GM23338 (cell line): ENCODE measurements around the gene ZNF223. TPM values are rescaled to one million over a fixed set of nuclear protein-coding genes. Genes with fewer than 3 reads are reported as not detected.

Experiments used
- ATAC-seq: fragments of 200-7000 bp; cut with Tn5 transposase; 3 replicates; pipeline ENCODE4 v1.9.1; 2020
- DNase-seq: peaks from one replicate; pipeline ENCODE4 v3.0.0-alpha.2; 2015; ENCODE audit warnings: low spot score
- H2AFZ ChIP-seq: fragments of 200-600 bp; sonication (generic); 2 replicates; pipeline ENCODE4 v1.8.0; 2016; ENCODE audit warnings: antibody characterized with exemption, mild to moderate bottlenecking, moderate library complexity
- H3F3A ChIP-seq: fragments of 200-600 bp; sonication (generic); replicated peaks from 2 replicates; pipeline ENCODE4 v1.8.0; 2017; ENCODE audit warnings: antibody characterized with exemption, mixed run types, low read depth
- H3K27ac ChIP-seq: fragments of 200-600 bp; sonication (generic); 2 replicates; pipeline ENCODE4 v1.6.1; 2016; ENCODE audit warnings: low read depth
- H3K27me3 ChIP-seq: fragments of 200-600 bp; sonication (generic); 2 replicates; pipeline ENCODE4 v1.8.0; 2016; ENCODE audit warnings: mild to moderate bottlenecking, mixed run types, moderate library complexity; ENCODE audit not compliant: insufficient read depth
- H3K36me3 ChIP-seq: fragments of 200-600 bp; sonication (generic); 2 replicates; pipeline ENCODE4 v1.8.0; 2016; ENCODE audit warnings: mild to moderate bottlenecking; ENCODE audit not compliant: insufficient read depth
- H3K4me1 ChIP-seq: fragments of 200-600 bp; sonication (generic); 2 replicates; pipeline ENCODE4 v1.8.0; 2016; ENCODE audit warnings: mild to moderate bottlenecking, moderate library complexity; ENCODE audit not compliant: insufficient read depth
- H3K4me2 ChIP-seq: fragments of 200-600 bp; sonication (generic); 2 replicates; pipeline ENCODE4 v1.7.1; 2017; ENCODE audit warnings: mixed run types
- H3K4me3 ChIP-seq: fragments of 200-600 bp; sonication (generic); 2 replicates; pipeline ENCODE4 v1.6.1; 2016; ENCODE audit warnings: mixed run types
- H3K79me2 ChIP-seq: fragments of 200-600 bp; sonication (generic); replicated peaks from 2 replicates; pipeline ENCODE4 v1.8.0; 2017; ENCODE audit warnings: mild to moderate bottlenecking; ENCODE audit not compliant: insufficient read depth
- H3K9me2 ChIP-seq: fragments of 200-600 bp; sonication (generic); 2 replicates; pipeline ENCODE4 v1.8.0; 2017; ENCODE audit not compliant: insufficient read depth
- H4K20me1 ChIP-seq: fragments of 200-600 bp; sonication (generic); replicated peaks from 2 replicates; pipeline ENCODE4 v1.8.0; 2017; ENCODE audit warnings: mild to moderate bottlenecking; ENCODE audit not compliant: insufficient read depth
- H3K27ac Mint-ChIP-seq: 2 replicates; pipeline ENCODE4 v1.8.0; 2020; ENCODE audit warnings: inconsistent platforms, mild to moderate bottlenecking, moderate library complexity, mixed read lengths
- H3K27me3 Mint-ChIP-seq: 3 replicates; pipeline ENCODE4 v1.8.0; 2022; ENCODE audit warnings: low read depth, mild to moderate bottlenecking, moderate library complexity, mixed read lengths, inconsistent platforms; ENCODE audit not compliant: insufficient read depth, poor library complexity
- H3K36me3 Mint-ChIP-seq: 3 replicates; pipeline ENCODE4 v1.8.0; 2021; ENCODE audit warnings: low read depth, mild to moderate bottlenecking, inconsistent platforms, moderate library complexity, mixed read lengths
- H3K4me1 Mint-ChIP-seq: 3 replicates; pipeline ENCODE4 v1.8.0; 2020; ENCODE audit warnings: mild to moderate bottlenecking, inconsistent platforms, mixed read lengths
- H3K4me3 Mint-ChIP-seq: 3 replicates; pipeline ENCODE4 v1.8.0; 2021; ENCODE audit warnings: moderate library complexity, mild to moderate bottlenecking, inconsistent platforms, mixed read lengths
- H3K9me3 Mint-ChIP-seq: 3 replicates; pipeline ENCODE4 v1.8.0; 2020; ENCODE audit warnings: moderate library complexity, mild to moderate bottlenecking, inconsistent platforms, mixed read lengths
- CREB1 ChIP-seq: fragments of 250-450 bp; sonication (Bioruptor Pico); IDR thresholded peaks from 2 replicates; pipeline ENCODE4 v1.5.0; 2020; ENCODE audit warnings: low read depth, mild to moderate bottlenecking, moderate library complexity
- CTCF ChIP-seq, 2 experiments: fragments of 200-600 bp in 1 of 2; sonication (generic) in 1 of 2; conservative IDR thresholded peaks; 2 replicates each; pipeline versions ENCODE4 v1.5.1 to v1.6.1; 2016 to 2017; ENCODE audit warnings: antibody characterized with exemption in 2 of 2, low read depth in 2 of 2, mild to moderate bottlenecking in 2 of 2, moderate library complexity in 1 of 2
- ETS1 ChIP-seq: IDR thresholded peaks from 2 replicates; pipeline ENCODE4 v1.6.1; 2016; ENCODE audit warnings: antibody characterized with exemption
- EZH2phosphoT487 ChIP-seq: fragments of 200-600 bp; sonication (generic); IDR thresholded peaks from one replicate; pipeline ENCODE4 v1.8.1; 2018; ENCODE audit warnings: antibody characterized with exemption; ENCODE audit not compliant: unreplicated experiment
- NANOG ChIP-seq: IDR thresholded peaks from 2 replicates; pipeline ENCODE4 v1.6.1; 2016; ENCODE audit warnings: antibody characterized with exemption, borderline replicate concordance
- POLR2AphosphoS5 ChIP-seq: IDR thresholded peaks from 2 replicates; pipeline ENCODE4 v1.6.1; 2016; ENCODE audit warnings: antibody characterized with exemption, low read depth
- STAT1 ChIP-seq: IDR thresholded peaks from one replicate; pipeline ENCODE4 v1.6.1; 2016; ENCODE audit warnings: antibody characterized with exemption; ENCODE audit not compliant: unreplicated experiment
- ZNF114 ChIP-seq: fragments of 250-450 bp; sonication (Bioruptor Pico); IDR thresholded peaks from 2 replicates; pipeline ENCODE4 v1.5.0; 2020; ENCODE audit warnings: mild to moderate bottlenecking, moderate library complexity
- ZNF331 ChIP-seq: fragments of 250-450 bp; sonication (Bioruptor Pico); IDR thresholded peaks from 2 replicates; pipeline ENCODE4 v1.5.0; 2020; ENCODE audit warnings: low read depth, mild to moderate bottlenecking, moderate library complexity
- ZNF462 ChIP-seq: fragments of 250-450 bp; sonication (Bioruptor Pico); IDR thresholded peaks from 2 replicates; pipeline ENCODE4 v1.5.0; 2020; ENCODE audit warnings: mild to moderate bottlenecking, moderate library complexity
- polyA plus RNA-seq: library from polyadenylated mRNA; unstranded; fragments of >200 nt; fragmentation: Nextera tagmentation; extraction: Ambion mirVana; gene quantifications from 2 replicates; pipeline ENCODE4 v1.2.1, GENCODE V29; 2016
- total RNA-seq: library from RNA; depleted of rRNA; stranded (reverse); fragments of >200 nt; shearing (Covaris generic); gene quantifications from 2 replicates; pipeline ENCODE4 v1.2.3, GENCODE V29; 2014

ZNF223 gene
- total and polyA plus RNA-seq, 2 experiments from 2014 or later: 3.3 to 5.8 TPM

- H2AFZ ChIP-seq: no peak overlapping the region
- H3K9me2 ChIP-seq: no peaks in the 10 kb centered on the region
- H3F3A ChIP-seq: no peaks in the 10 kb centered on the region
- Mint-ChIP-seq H3K9me3 (peaks cover 48% of the 10 kb centered on the region), H3K27me3 (peaks cover 7% of the 10 kb centered on the region), H3K36me3 (peaks cover 54% of the 10 kb centered on the region), H3K27ac (peak overlapping the region; percentile 96), H3K4me3 (peak overlapping the region; percentile 97), H3K4me1 (no peaks in the 10 kb centered on the region)
- TF ChIP-seq ZNF114 (CRISPR knock-in tag): no peak
- TF ChIP-seq ETS1: no peak
- TF ChIP-seq STAT1: no peak
- peak; percentile 77 for TF ChIP-seq POLR2AphosphoS5
- TF ChIP-seq ZNF331: no peak
- no peak for TF ChIP-seq EZH2phosphoT487
- no peak for TF ChIP-seq NANOG
- TF ChIP-seq ZNF462: no peak
- TF ChIP-seq CREB1 (CRISPR knock-in tag): peak; percentile 43; the same call in 1 of the 2 replicates
- no peak for TF ChIP-seq CTCF (conservative IDR thresholded peaks at IDR 0.05; ENCODE audit: low read depth in 2 of 2)
- H3K4me2 ChIP-seq: peak overlapping the region; percentile 73
- no peaks in the 10 kb centered on the region for H3K27me3 ChIP-seq
- peaks cover 31% of the 10 kb centered on the region for H3K79me2 ChIP-seq
- no peaks in the 10 kb centered on the region for H3K4me1 ChIP-seq
- DNase-seq (peak; percentile 96), ATAC-seq (peak; percentile 70)
- no peaks in the 10 kb centered on the region for H4K20me1 ChIP-seq
- H3K27ac ChIP-seq: peak overlapping the region; percentile 67
- H3K36me3 ChIP-seq: peaks cover 15% of the 10 kb centered on the region
- peak overlapping the region; percentile 63 for H3K4me3 ChIP-seq
These were observed 60.2 kb downstream of the ZNF223 start for GRCh38 chr19:44111910-44112463.
